HepG2 (cell line): ENCODE measurements around the gene SOX12. TPM values are rescaled to one million over a fixed set of nuclear protein-coding genes. Genes with fewer than 3 reads are reported as not detected.

Experiments
- FOXK2 ChIP-seq: fragments of 450-650 bp; IDR thresholded peaks from 2 replicates; pipeline ENCODE4 v1.6.1; 2016
- FOXP4 ChIP-seq: sonication (generic); formaldehyde crosslinking; IDR thresholded peaks from 2 replicates; pipeline ENCODE4 v1.4.0; 2020; ENCODE audit warnings: missing genetic modification reagents
- HBP1 ChIP-seq: IDR thresholded peaks from 2 replicates; pipeline ENCODE4 v1.6.1; 2016; ENCODE audit warnings: low read depth, control low read depth
- KLF6 ChIP-seq: IDR thresholded peaks from 2 replicates; pipeline ENCODE4 v1.8.0; 2016; ENCODE audit warnings: missing biosample characterization, missing genetic modification reagents
- MED8 ChIP-seq: sonication (generic); formaldehyde crosslinking; IDR thresholded peaks from 2 replicates; pipeline ENCODE4 v1.8.1; 2023; ENCODE audit warnings: mild to moderate bottlenecking, missing genetic modification reagents; ENCODE audit not compliant: insufficient replicate concordance
- PPARG ChIP-seq: conservative IDR thresholded peaks from 2 replicates; pipeline ENCODE4 v1.6.1; 2016; ENCODE audit warnings: missing biosample characterization, missing genetic modification reagents
- PREB ChIP-seq: sonication (generic); formaldehyde crosslinking; IDR thresholded peaks from 2 replicates; pipeline ENCODE4 v1.4.0; 2020; ENCODE audit warnings: missing genetic modification reagents
- SNAPC5 ChIP-seq: sonication (generic); formaldehyde crosslinking; IDR thresholded peaks from 2 replicates; pipeline ENCODE4 v1.8.1; 2023; ENCODE audit warnings: mild to moderate bottlenecking, missing genetic modification reagents, borderline replicate concordance
- SRSF4 ChIP-seq: fragments of 200-400 bp; formaldehyde crosslinking; IDR thresholded peaks from one replicate; pipeline ENCODE4 v1.6.1; 2018; ENCODE audit warnings: mild to moderate bottlenecking, low read depth, low read length, moderate library complexity; ENCODE audit not compliant: poor library complexity, severe bottlenecking
- TFDP2 ChIP-seq: sonication (generic); formaldehyde crosslinking; IDR thresholded peaks from 2 replicates; pipeline ENCODE4 v1.4.0; 2020; ENCODE audit warnings: missing genetic modification reagents
- TSC22D2 ChIP-seq: sonication (generic); formaldehyde crosslinking; IDR thresholded peaks from 2 replicates; pipeline ENCODE4 v1.5.1; 2020; ENCODE audit warnings: missing genetic modification reagents, mild to moderate bottlenecking, borderline replicate concordance
- ZBTB42 ChIP-seq: sonication (generic); formaldehyde crosslinking; IDR thresholded peaks from 2 replicates; pipeline ENCODE4 v1.5.0; 2020; ENCODE audit warnings: mild to moderate bottlenecking, missing genetic modification reagents
- ZBTB49 ChIP-seq: sonication (generic); formaldehyde crosslinking; IDR thresholded peaks from 2 replicates; pipeline ENCODE4 v1.4.0; 2020; ENCODE audit warnings: missing genetic modification reagents, borderline replicate concordance
- ZNF207 ChIP-seq: fragments of 450-650 bp; IDR thresholded peaks from 2 replicates; pipeline ENCODE4 v1.6.1; 2016; ENCODE audit warnings: antibody characterized with exemption, borderline replicate concordance
- ZNF33A ChIP-seq: sonication (generic); formaldehyde crosslinking; IDR thresholded peaks from 2 replicates; pipeline ENCODE4 v1.5.1; 2020; ENCODE audit warnings: missing genetic modification reagents, mild to moderate bottlenecking, moderate library complexity, borderline replicate concordance
- ZNF564 ChIP-seq: sonication (generic); formaldehyde crosslinking; IDR thresholded peaks from 2 replicates; pipeline ENCODE4 v1.8.1; 2023; ENCODE audit warnings: mild to moderate bottlenecking, missing genetic modification reagents
- ZNF572 ChIP-seq: sonication (generic); formaldehyde crosslinking; IDR thresholded peaks from 2 replicates; pipeline ENCODE4 v1.5.1; 2020; ENCODE audit warnings: mild to moderate bottlenecking, missing genetic modification reagents
- ZNF598 ChIP-seq: sonication (generic); formaldehyde crosslinking; IDR thresholded peaks from 2 replicates; pipeline ENCODE4 v1.5.1; 2020; ENCODE audit warnings: mild to moderate bottlenecking, missing genetic modification reagents, borderline replicate concordance
- ZNF672 ChIP-seq: sonication (generic); formaldehyde crosslinking; IDR thresholded peaks from 2 replicates; pipeline ENCODE4 v1.8.1; 2022; ENCODE audit warnings: missing genetic modification reagents
- ZNF816 ChIP-seq: sonication (generic); formaldehyde crosslinking; IDR thresholded peaks from 2 replicates; pipeline ENCODE4 v1.8.0; 2022; ENCODE audit warnings: missing genetic modification reagents, mild to moderate bottlenecking, borderline replicate concordance
- polyA plus RNA-seq, 8 experiments: library from polyadenylated mRNA; depleted of rRNA in 3 of 8; stranded (reverse) in 7 of 8; unstranded in 1 of 8; fragments of >200 nt; fragmentation: Illumina TruSeq in 4 of 8; extraction: Trizol in 4 of 8; gene quantifications; 2 replicates each; pipeline versions ENCODE4 v1.2.1 to v1.2.3, GENCODE V29; 2011 to 2016; ENCODE audit warnings: low read depth in 4 of 8, missing spikeins in 1 of 8, mixed read lengths in 1 of 8; ENCODE audit not compliant: insufficient read depth in 1 of 8
- total RNA-seq, 5 experiments: library from RNA; depleted of rRNA; stranded (reverse); fragments of >200 nt; fragmentation: Illumina TruSeq; extraction: Trizol; gene quantifications; 2 replicates each; pipeline ENCODE4 v1.2.3, GENCODE V29; 2016; ENCODE audit warnings: low read depth in 1 of 5

Gene SOX12
- total and polyA plus RNA-seq, 2 of the 13 experiments (the other 11 are each of a cell fraction or from before 2014, with no cell fraction given), result 10.0 to 18.7 TPM

GRCh38 chr20:325045-325888, at the start of gene SOX12 (continued):
- TF ChIP-seq ZNF564 (CRISPR knock-in tag) (0 out of 2 replicates have a peak, but pooled peaks have one; percentile 45), FOXK2 (no peak), SRSF4 (no peak), KLF6 (peak; percentile 58; the same call in 1 of the 2 replicates), ZNF572 (no peak), TFDP2 (peak; percentile 80), ZBTB49 (CRISPR knock-in tag) (no peak), PPARG (peak; percentile 12; the same call in 1 of the 2 replicates), MED8 (CRISPR knock-in tag) (peak; percentile 9), ZNF33A (CRISPR knock-in tag) (no peak), PREB (CRISPR knock-in tag) (no peak), TSC22D2 (CRISPR knock-in tag) (no peak), SNAPC5 (CRISPR knock-in tag) (peak; percentile 35; the same call in 1 of the 2 replicates), ZNF207 (no peak), HBP1 (CRISPR knock-in tag) (peak; percentile 86), FOXP4 (CRISPR knock-in tag) (no peak), ZNF816 (no peak), ZBTB42 (CRISPR knock-in tag) (no peak), ZNF598 (CRISPR knock-in tag) (no peak), ZNF672 (CRISPR knock-in tag) (no peak)
